Fibroblast of skin of back (primary cell): Measurements from ENCODE around the gene PDLIM4.

Source experiments
- DNase-seq: peaks from one replicate; pipeline ENCODE4 v3.0.0-alpha.2; 2013

The PDLIM4 gene

DNA sequence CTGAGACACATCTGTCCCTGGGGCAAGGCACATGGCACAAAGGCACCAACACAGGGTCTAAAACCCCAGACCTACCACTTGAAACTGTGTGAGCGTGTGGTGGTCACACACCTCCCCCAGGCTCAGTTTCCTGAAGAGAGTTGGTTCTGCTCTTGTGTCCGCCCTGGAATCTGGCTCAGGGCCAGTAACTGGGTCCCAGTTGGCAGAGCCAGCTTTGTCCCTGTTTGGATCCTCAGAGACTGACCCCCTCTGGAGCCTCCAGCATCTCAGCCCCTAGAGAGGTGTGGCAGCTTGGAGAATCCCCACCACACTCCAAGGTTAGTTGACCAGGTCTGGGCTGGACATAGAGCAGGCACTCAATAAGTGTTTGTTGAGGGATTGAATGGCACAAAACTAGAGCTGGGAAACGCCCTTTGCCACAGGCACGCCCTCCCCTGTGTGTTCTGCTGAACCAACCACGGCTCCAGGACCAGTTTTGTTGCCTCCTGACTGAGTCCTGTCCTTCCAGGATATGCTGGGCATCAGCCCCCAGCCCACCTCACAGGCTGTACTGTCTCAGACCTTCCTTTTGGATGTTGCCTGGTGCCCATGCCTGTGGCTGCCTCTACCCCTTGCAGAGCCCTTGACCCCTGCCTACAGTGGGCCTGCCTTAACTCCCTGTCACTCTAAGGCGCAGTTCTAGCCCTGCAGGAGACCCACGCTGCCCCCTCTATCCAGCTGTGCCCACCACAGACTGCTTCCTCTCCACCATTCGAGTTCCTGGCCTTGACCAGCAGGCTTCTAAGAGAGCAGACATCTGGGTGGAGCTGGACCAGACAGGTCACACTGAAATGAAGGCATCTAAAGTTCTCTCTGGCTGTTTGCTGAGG, 3.8 kb upstream of the PDLIM4 start:
- no peak for DNase-seq

DNA sequence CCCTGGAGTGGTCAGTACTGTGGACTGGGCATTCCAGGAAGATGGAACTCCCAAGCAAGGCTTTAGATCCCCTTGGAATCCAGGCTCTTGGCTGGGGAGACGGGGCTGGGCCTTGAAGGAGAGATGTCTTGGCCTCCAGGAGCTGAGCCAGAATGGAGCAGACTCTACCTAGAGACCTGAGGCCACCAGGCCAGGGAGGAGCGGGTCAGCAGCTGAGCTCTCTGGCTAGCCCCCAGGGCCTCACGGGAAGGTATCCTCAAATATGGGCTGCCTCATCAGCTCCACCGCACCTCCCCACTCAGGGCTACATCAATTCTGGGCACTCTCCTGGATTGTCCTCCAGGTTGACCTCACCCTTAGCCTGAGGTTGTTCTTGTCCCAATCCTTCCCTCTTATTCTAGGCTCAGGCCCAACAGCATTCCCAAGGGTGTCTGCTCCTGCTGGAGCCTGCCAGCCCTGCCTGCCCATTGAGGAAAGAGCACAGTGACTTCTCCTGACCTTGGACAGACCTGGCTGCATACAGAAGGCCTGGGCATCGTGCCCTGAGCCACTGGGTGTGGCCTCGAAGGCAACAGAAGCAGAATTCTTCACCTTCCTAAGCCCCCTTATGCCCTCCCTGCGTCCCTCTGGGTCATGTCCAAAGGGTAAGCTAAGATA, 3.0 kb upstream of the PDLIM4 start:
- no peak for DNase-seq

DNA sequence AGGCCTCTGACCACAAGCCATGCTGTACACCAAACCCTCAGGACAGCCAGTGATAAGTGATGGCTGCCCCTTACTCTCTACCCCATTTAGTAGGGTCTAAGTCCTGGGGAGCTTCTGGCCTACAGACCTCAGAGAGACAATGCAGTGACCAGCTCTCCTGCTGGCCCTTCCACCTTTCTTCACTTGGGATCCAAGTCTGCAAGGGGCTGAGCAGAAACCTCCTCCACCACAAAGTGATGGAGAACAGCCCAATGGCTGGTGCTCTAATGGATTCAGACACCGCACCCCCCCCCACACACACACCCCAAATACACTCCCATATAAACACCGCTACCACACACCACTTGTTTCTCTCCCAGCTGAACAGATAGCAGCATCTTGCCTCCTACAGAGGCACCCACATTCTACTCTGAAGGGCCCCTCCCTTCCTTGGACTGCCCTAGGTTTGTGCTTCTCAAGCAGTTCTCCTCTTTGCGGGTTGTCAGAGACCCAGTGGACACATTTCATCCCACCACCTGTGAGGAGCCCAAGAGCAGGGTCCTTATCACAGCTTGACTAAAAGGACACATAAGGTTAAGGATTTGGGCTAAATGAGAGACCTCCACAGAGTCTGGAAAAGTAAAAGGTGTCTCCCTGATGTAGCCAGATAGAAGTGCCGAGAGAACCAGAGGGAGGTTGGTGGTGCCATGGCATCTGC, 1.3 kb upstream of the PDLIM4 start:
- DNase-seq, result no peak

DNA sequence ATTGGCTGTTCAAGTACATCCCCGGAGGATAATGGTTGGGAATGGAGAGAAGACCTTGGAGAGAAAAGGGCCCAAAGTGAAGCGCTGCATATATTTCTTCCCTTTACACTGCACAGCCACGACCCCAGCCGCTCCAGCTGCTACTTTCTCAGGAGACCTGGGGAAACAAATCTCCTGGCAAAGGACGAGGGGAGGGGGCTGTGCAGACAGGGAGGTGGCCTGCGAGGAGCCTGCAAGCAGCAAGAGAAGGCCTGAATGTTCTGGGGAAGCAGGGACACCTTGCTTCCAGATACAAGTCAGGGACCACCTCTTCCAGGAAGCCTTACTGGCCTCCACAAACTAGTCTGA, 739 bp upstream of the PDLIM4 start:
- no peak for DNase-seq

DNA sequence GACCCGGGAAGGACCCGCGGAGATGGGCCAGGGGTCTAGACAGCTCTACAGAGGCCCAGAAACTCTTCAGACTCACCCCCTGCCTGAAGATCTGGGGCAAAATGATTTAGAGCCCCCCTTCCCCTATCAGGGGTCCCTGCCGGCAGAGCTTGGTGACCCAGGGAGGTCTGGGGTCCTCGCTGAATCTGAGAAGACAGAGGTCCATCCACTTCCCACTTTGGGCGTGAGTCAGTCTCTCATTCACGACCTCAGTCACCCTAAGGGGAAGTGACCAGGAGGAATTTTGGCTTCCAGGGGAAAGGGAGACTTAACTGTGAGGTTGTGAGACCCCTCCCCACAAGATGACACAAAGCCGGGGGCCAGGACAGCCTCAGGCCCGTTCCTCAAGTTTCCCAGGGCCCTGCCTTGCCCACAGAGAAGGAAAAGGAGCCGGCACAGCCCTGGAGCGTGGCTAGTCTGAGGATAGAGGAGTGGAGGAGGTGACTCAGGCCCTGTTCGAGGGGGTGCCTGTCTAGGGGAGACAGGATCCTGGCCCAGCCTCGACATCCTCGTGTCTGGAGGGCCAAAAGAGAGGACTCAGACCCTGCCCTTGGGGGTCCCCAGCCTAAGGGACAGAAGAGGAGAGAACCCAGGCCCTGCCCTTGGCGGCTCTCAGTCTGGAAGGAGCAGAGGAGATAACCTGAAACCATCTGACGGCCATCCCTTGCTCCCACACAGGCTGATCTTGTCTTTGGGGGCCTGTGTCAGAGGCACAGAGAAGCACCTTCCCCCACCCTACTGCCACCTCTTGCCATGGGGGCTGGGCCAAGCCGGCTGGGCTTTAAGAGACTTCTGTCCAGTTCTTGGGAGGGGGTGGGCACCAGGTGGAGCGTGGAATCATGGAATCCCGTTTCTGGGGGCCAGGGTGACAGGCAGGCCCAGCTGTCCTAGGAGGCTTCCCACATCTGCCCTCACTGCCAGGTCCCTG, 889 bp downstream of the PDLIM4 start:
- peak; percentile 70 for DNase-seq

DNA sequence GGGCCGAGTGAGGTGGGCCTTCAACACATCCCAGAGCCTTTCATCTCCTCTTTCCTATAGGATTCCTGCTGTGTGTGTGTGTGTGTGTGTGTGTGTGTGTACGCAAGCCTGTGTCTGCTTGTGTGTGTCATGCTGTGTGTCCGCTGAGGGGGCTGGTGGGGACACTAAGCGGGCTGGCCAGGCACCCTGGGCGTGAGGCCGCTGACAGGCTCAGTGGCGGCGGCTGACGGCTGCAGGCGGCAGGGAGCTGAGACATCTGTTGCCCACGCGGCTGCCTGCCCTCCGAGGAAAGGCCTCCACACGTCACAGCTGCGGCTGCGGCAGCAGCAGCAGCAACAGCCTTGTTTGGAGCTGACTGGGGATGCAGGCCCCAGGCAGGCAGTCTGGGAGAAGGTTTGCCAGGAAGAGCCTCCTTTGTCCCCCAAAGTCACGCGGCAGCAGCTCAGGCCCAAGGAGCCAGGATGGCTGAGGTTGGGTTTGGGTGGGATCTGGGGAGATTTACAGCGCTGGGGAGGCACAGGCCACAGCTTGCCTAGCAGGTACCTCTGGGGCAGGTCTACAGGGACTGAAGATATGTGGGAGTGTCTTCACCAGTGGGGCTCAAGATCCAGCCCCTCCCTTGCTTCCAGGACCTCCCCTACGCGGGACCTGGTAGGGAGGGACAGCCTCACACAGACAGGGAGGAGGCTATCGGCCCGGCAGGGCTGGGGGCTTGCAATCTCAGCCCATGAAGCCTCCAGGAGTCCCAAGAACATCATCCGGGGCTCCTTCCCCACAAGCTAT, 1.8 kb downstream of the PDLIM4 start:
- DNase-seq, result peak; percentile 87

DNA sequence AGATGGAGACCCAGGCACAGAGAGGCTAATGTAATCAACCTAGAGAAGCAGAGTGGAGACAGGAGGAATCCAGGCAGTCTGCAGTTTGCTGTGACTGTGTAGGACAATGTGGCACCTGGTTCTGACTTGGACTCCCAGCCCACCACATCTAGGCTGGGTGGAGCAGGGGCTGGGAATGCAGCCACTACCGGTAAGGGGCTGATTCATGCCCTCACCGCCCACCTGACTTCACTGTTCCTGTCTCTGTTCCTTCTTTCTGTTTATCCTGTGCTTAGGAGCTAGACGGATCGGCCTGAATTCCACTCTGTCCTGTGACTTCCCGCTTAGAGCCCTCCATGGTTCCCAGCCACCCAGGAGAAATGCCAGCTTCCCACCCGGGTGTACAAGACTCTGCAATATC, 2.6 kb downstream of the PDLIM4 start:
- DNase-seq, result no peak

DNA sequence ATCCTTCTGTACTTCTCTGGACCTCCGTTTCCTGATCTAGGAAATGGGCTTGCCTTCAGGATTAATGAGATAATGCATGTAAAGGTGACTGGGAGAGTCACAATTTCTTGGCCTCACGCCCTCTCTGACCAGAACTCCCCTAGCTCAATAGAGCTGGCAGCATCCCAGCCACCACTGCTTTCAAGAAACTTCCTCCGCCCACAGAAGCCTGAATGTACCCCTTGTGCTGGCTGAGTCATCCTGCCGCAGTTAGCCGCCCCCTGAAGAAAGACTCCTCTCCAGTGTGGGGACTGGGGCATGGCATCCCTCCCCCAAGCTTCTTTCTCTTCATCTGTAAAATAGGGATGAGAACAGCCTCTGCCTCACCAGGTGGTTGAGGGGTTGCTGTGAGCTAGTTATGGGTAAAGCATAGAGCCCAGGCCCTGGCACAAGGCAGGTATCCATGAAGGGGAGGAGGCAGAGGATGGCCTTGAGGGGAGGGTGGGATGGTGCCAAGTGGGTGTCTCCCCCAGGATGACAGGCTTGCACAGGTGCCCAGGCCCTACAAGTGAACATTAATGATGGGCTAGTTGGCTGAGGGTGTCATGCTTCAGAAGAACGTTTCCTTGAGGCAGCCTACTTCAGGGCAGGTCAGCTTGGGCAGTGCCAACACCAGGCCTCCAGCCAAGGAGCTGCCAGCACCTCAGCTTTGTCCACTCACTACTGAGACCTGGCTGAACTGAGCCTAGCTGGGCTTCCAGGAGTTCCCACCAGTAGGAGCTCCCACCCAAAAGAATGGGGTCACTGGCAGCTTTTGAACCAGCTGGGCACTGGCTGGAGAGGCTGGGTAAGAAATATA, 3.4 kb downstream of the PDLIM4 start:
- DNase-seq, result peak; percentile 80

DNA sequence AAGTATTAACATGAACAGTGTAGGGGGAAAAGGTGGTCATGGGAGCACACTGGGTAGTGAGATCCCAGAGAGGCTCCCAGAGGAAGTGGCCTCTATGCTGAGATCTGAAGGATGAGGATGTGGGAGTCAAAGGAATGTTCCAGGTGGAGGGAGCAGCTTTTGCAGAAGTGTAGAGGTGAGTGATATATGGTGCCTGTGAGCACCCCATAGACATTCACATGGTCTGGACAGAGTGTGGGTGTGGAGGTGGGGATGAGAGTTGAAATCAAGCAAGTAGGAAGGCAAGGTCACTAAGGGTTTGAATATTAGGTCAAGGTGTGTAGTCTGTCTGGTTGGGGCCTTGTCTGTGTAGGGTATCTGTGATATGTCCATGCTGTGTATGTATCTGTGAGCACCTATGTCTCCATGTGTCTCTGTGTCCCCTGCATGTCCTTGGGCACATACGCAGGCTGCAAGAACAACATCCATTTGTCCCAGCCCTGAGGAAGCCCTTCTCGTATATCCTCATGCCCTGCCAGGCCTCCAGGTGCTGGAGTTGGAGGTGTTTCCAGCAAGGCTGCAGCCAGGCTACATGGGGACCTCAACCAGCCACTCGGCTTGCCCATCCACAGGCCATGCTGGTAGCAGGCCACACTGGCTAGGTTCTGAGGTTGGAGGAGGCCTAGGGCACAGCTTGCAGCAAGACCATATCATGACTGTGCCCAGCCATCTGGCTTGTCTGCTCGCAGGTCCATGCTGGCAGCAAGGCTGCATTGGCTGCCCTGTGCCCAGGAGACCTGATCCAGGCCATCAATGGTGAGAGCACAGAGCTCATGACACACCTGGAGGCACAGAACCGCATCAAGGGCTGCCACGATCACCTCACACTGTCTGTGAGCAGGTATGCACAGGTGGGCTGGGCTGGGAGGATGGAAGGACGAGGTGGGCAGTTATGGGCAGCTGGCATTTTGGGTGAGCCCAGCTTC, 4.7 kb downstream of the PDLIM4 start:
- no peak for DNase-seq

DNA sequence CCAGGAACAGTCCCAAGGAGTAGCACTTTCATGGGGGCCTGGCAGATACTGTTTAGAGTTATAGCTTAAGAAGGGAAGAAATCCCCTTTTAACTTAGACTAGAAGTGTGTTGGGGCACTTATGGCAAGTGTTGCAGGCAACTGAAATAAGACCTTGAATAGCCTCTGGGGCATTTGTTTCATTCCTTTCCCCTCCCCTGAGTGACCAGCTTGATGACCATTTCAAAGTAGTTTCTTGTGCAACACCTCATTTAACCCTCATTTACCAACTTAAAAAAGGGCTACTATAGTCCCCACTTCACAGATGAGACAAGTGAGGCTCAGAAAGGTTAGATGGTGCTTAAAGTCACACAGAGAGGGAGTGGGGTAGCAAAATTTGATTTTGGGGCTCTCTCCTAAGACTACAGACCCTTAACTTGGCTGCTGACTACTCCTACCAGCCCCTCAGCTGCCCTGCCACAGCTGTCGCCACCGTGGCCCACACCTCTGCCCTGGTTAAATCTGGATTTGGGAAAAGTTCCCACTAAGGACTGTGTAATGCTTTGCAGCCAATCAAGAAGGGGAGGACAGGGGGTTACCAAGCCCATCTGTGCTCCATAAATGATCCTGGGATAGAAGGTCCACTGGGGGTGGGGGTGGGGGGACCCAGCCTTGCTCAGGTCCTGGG, 5.5 kb downstream of the PDLIM4 start:
- no peak for DNase-seq

DNA sequence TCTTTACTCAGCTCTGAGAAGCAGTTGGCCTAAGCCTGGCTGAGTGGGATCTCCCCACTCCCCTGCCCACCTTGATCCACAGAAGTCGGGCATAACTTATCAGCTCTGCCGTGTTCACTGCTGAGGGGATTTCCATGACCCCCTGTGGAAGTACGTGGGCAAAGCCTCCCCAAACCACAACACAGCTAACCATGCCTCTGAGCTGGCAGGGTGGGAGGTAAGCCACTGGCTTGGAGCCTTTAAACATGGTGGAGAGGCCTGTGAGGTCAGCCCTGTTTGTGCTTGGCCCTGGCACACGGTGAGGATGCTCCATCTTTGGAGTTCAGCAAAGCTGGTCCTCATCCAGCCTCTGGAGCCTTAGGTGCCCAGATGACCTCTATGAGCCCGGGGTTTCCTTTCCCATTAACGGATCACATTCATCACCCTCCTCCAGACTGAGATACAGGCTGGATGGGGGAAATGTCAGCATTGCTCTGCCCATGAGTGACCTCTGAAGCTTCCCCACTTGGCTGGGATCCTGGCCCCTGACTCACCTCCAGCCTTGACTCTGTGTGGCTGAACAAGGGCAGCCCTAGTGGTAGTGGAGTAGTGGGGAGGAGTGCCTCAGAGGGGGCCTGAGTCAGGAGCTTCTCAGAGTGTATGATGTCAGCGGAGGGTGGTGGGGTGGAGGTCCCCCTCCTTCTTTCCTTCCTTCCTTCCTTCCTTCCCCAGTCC, 6.2 kb downstream of the PDLIM4 start:
- peak; percentile 92 for DNase-seq

DNA sequence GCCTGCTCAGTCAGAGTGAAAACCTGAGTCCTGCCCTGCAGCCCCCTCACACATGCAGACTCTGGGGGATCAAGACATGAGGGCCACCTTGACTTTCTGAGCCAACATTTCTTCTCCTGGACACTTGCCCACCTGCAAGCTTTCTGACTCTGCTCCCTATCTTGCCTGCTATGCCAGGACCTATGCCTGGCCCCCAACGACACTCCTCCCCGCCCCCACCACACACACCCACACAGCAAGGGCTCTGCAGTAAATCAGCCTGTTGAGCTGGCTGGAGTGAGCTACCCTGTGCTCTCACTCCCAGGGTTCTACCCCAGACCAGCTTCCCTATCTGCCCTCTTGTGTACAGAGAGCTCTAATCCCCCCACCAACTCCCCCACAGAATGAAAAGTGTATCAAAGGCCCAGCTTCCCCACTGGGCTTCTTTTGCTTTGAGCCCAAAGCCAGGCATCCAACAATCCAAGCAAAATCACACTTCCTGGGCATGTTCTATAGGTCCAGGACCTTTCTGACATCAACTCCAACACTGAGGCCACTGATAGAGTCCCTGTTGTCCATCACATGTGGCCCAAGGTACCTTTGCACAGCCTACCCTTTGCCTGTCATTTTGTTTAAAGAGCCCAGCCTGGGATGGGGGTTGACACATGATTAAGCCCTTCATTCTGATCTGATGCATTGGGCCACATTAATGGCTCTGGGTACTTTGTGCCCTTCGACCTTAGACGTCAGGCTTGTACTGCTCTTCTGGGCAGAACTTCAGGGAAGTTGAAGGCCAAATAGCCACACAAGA, 7.2 kb downstream of the PDLIM4 start:
- DNase-seq, result no peak

DNA sequence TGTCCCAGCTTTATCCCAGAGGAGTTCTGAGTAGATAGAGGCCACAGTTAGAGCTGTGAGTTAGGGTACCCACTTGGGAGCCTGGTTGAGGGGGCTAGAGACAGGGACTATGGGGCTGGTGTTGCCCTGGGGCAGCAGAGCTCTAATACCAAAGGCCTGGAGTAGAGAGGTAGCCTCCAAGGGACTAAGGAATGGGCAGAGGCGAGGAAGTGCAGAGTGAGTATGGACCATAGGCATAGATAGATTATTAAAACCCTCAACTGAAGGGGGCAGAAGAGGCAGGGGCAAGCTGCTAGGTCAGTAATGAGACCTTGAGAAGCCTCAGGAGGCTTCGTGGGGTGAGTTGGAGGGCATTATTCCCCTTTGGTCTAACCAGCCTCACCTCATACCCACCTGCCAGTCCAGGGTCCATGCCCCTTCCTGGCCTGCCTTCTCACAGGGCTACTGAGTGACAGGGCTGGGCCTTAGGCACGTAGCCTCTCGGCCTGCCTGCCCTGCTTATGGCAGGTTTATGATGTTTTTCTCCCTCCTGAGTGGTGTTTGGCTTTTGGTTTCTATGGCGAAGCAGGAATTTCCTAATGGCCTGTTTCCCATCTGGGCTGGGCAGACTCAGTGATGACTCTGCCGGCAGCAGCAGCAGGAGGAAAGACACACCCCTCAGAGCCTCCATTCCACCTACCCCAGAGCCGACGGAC, 8.0 kb downstream of the PDLIM4 start:
- peak; percentile 97 for DNase-seq

DNA sequence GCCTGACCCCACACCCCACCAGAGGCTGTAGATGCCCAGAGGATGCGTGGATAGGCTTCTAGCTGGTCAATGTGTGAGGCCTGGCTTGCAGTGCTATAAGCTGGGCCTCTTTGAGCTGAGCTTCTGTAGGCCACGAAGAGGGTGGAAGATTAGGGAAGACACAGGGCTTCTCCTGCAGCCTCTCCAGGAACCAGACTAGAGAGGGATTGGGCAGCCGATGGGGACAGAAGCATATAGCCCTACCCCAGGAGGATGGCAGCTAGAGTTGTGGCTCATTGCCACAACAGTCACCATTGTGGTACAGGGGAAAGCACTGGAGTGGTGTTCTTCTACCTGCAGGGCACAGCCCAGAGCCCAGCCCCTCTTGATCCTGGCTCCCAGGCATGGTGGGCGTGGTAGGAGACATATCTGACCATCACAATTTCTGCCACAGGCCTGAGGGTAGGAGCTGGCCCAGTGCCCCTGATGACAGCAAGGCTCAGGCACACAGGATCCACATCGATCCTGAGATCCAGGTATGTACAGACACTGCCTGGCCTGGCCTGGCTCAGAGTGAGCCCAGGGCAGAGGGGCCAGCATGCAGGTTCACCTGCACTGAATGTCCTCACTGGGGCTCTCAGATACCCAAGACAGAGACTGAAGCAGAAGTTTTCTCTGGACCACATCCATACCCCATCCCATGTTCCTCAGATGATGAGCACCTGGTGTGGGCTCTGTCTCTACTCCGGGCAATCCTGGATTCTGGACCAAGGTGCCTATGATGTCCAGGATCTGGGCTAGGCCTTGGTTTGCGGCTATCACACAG, 8.7 kb downstream of the PDLIM4 start:
- no peak for DNase-seq

DNA sequence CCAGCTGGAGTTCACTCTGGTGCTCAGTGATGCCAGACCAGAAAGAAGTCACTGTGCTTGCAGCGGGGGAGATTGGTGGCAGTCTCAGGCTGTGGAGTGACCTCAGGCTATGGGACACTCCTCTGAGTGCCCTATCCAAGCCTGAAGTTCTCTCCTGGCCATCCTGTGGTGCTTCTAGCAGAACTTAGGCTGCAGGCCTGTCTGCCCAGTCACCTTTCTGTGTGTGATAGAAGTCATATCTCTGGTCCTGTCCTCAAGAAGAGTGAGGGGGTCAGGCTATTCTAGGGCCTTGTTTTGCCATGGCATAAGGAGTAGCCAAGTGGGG, 9.3 kb downstream of the PDLIM4 start:
- DNase-seq, result no peak

DNA sequence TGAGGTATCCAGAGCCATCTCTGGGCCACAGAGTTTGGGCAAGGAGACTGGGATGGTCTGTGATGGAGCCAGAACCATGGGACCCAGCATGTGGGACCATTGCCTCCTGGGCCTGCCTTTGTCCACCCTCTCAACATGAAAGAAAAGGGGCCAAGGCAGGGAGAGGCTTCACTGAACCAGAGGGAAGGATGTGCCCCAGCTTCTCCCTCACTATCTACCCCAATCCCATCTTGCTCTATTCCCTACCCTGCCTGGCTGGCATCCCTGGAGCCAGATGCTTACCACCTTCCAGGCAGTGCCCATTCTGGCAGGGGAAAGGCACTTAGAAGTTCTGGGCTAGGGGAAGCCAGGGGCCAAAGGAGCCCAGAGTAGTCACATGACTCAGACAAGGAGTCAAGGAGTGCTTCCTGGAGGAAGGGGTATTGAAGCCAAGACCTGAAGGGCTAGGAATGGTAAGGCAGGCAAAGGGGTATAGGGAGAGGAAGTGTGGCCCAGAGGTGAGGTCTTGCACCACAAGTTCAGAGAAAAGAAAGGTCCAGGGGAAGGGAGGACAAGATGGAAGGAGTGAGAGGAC, 9.8 kb downstream of the PDLIM4 start:
- no peak for DNase-seq
